Fibroblast of villous mesenchyme (primary cell): ENCODE measurements around the gene TXNRD1. TPM values are rescaled to one million over a fixed set of nuclear protein-coding genes. Genes with fewer than 3 reads are reported as not detected.

Source experiments
- DNase-seq: peaks from one replicate; pipeline ENCODE4 v3.0.0-alpha.2; 2010; ENCODE audit warnings: low read depth
- H3K4me3 ChIP-seq: 2 replicates; pipeline ENCODE4 v1.5.1; 2011; ENCODE audit warnings: low read depth, mild to moderate bottlenecking, low read length
- CTCF ChIP-seq: IDR thresholded peaks from 2 replicates; pipeline ENCODE4 v1.5.1; 2012; ENCODE audit warnings: low read depth, mild to moderate bottlenecking, low read length; ENCODE audit not compliant: insufficient read depth
- total RNA-seq: library from RNA; depleted of rRNA; stranded (reverse); fragments of >200 nt; gene quantifications from 2 replicates; pipeline ENCODE4 v1.2.3, GENCODE V29; 2012

The TXNRD1 gene
- total RNA-seq, 1 donor, result 747 TPM

GRCh38 chr12:104234926-104235499, 19.4 kb downstream of the TXNRD1 start:
- H3K4me3 ChIP-seq, result no peak overlapping the region
- no peak for TF ChIP-seq CTCF
- no peak for DNase-seq

- H3K4me3 ChIP-seq, result no peak overlapping the region
- TF ChIP-seq CTCF, result no peak
- DNase-seq, result no peak
Measured at GRCh38 chr12:104237930-104238329, 22.4 kb downstream of the TXNRD1 start.

- no peak for TF ChIP-seq CTCF
- DNase-seq, result no peak
- no peak overlapping the region for H3K4me3 ChIP-seq
Measured at GRCh38 chr12:104242546-104243206, 27.1 kb downstream of the TXNRD1 start.

GRCh38 chr12:104243551-104243950, 28.0 kb downstream of the TXNRD1 start:
- TF ChIP-seq CTCF, result no peak
- H3K4me3 ChIP-seq, result no peak overlapping the region
- peak; percentile 65 for DNase-seq

DNA sequence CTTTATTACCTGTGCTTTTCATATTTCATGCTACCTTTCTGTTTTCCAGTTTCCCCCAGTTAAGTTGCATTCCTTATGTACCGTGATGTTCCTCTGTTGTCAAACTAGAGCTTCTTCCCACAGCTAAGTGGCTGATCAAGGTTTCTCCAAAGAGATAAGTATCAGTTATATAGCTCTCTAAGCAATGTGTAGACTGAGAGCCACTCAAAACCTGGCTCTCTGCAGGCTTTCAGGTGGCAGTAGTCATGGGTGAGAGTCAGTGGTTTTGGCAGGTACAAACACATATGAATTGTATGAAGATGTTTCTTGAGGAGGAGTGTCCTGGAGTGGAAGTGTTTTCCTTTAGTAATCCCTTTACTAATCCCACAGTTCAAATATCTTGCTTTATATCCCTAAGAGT, 28.4 kb downstream of the TXNRD1 start:
- no peak for DNase-seq
- no peak for TF ChIP-seq CTCF

GRCh38 chr12:104247698-104248097, 32.1 kb downstream of the TXNRD1 start:
- DNase-seq, result no peak
- no peak for TF ChIP-seq CTCF
- no peak overlapping the region for H3K4me3 ChIP-seq

More for the DNA sequence above, 28.4 kb downstream of the TXNRD1 start:
- H3K4me3 ChIP-seq, result no peak overlapping the region
